ENCODE data around the gene DRC3. TPM values are rescaled to one million over a fixed set of nuclear protein-coding genes. Genes with fewer than 3 reads are reported as not detected.
A peak's percentile ranks its signal among the peaks of the same experiment; 100 is the strongest.

DRC3 gene
- total RNA-seq, result 1 to 10 TPM in 1 of 2 donors, under 1 TPM in 1; 0.61 to 1.5 TPM
- 1 to 10 TPM in 1 of 2 donors, under 1 TPM in 1; 0.72 to 1.5 TPM for polyA plus RNA-seq

- Histone ChIP-seq H3K4me3 (ENCODE audit: low read depth in 1 of 3, low read length in 3 of 3) (peak within 1 kb of the TSS; percentile 51 to 98 (median 82)), H3K9me3 (ENCODE audit: control insufficient read depth in 4 of 4, low read length in 3 of 4) (no peaks in the 10 kb centered on the region), H3K9ac (ENCODE audit: low read depth in 1 of 2, low read length in 2 of 2) (peak within 1 kb of the TSS; percentile 17 to 42), H3K4me1 (ENCODE audit: control insufficient read depth in 4 of 4, insufficient read depth in 4 of 4, low read length in 3 of 4) (peaks cover 4 to 20% (median 18%) of the 10 kb centered on the region in 4 donors), H3K27ac (ENCODE audit: low read depth in 1 of 2, low read length in 2 of 2) (peak within 1 kb of the TSS; percentile 52 to 73), H3K36me3 (ENCODE audit: control insufficient read depth in 4 of 4, insufficient read depth in 3 of 4, low read depth in 1 of 4, low read length in 3 of 4) (no peaks in the 10 kb centered on the region), H3K27me3 (ENCODE audit: control insufficient read depth in 4 of 4, insufficient read depth in 4 of 4, low read length in 3 of 4) (no peaks in the 10 kb centered on the region)
- under 1% methylated on average over 59 of the region's 59 CpGs for WGBS
- DNase-seq (ENCODE audit: low spot score), result peak; percentile 99
- TF ChIP-seq HNF4A (conservative IDR thresholded peaks at IDR 0.05) (peak; percentile 21 to 30), REST (IDR thresholded peaks at IDR 0.05) (peak; percentile 44), TAF1 (conservative IDR thresholded peaks at IDR 0.05) (peak; percentile 30), JUND (IDR thresholded peaks at IDR 0.05) (peak; percentile 42 to 66), SP1 (IDR thresholded peaks at IDR 0.05) (peak; percentile 100), ZBTB33 (IDR thresholded peaks at IDR 0.05) (peak; percentile 87), CTCF (IDR thresholded peaks at IDR 0.05; ENCODE audit: low read depth, low read length, missing input control) (no peak), NR2F2 (IDR thresholded peaks at IDR 0.05) (peak; percentile 87), EGR1 (IDR thresholded peaks at IDR 0.05; ENCODE audit: low read depth in 2 of 2) (peak in 1 of 2 donors; percentile 30), GABPA (IDR thresholded peaks at IDR 0.05 in 1 of 2, conservative IDR thresholded peaks at IDR 0.05 in 1 of 2) (peak; percentile 74 to 89), YY1 (IDR thresholded peaks at IDR 0.05) (peak; percentile 74), RXRA (IDR thresholded peaks at IDR 0.05) (peak; percentile 85 to 89), FOXA2 (IDR thresholded peaks at IDR 0.05) (no peak), HNF4G (IDR thresholded peaks at IDR 0.05) (peak; percentile 11), RAD21 (IDR thresholded peaks at IDR 0.05) (peak in 1 of 2 donors; percentile 35), FOXA1 (IDR thresholded peaks at IDR 0.05) (peak; percentile 39), MAX (IDR thresholded peaks at IDR 0.05) (peak; percentile 70), ATF3 (IDR thresholded peaks at IDR 0.05) (no peak)
Observed at GRCh38 chr17:17972126-17972951, at the start of gene DRC3, which contains the start of gene TOM1L2. Gene DRC3, plus strand, starts transcription at chr17:17972862. Its CDS starts 4,737 bp downstream, at chr17:17977599. Gene TOM1L2, minus strand, starts transcription at chr17:17972400. Its CDS starts 87 bp downstream, at chr17:17972313.
